GM23338 (cell line): ENCODE results near the gene CITED4. TPM values are rescaled to one million over a fixed set of nuclear protein-coding genes. Genes with fewer than 3 reads are reported as not detected.

Experiments used
- ATAC-seq: fragments of 200-7000 bp; cut with Tn5 transposase; 3 replicates; pipeline ENCODE4 v1.9.1; 2020
- DNase-seq: peaks from one replicate; pipeline ENCODE4 v3.0.0-alpha.2; 2015; ENCODE audit warnings: low spot score
- H2AFZ ChIP-seq: fragments of 200-600 bp; sonication (generic); 2 replicates; pipeline ENCODE4 v1.8.0; 2016; ENCODE audit warnings: antibody characterized with exemption, mild to moderate bottlenecking, moderate library complexity
- H3F3A ChIP-seq: fragments of 200-600 bp; sonication (generic); replicated peaks from 2 replicates; pipeline ENCODE4 v1.8.0; 2017; ENCODE audit warnings: antibody characterized with exemption, mixed run types, low read depth
- H3K27ac ChIP-seq: fragments of 200-600 bp; sonication (generic); 2 replicates; pipeline ENCODE4 v1.6.1; 2016; ENCODE audit warnings: low read depth
- H3K27me3 ChIP-seq: fragments of 200-600 bp; sonication (generic); 2 replicates; pipeline ENCODE4 v1.8.0; 2016; ENCODE audit warnings: mild to moderate bottlenecking, mixed run types, moderate library complexity; ENCODE audit not compliant: insufficient read depth
- H3K36me3 ChIP-seq: fragments of 200-600 bp; sonication (generic); 2 replicates; pipeline ENCODE4 v1.8.0; 2016; ENCODE audit warnings: mild to moderate bottlenecking; ENCODE audit not compliant: insufficient read depth
- H3K4me1 ChIP-seq: fragments of 200-600 bp; sonication (generic); 2 replicates; pipeline ENCODE4 v1.8.0; 2016; ENCODE audit warnings: mild to moderate bottlenecking, moderate library complexity; ENCODE audit not compliant: insufficient read depth
- H3K4me2 ChIP-seq: fragments of 200-600 bp; sonication (generic); 2 replicates; pipeline ENCODE4 v1.7.1; 2017; ENCODE audit warnings: mixed run types
- H3K4me3 ChIP-seq: fragments of 200-600 bp; sonication (generic); 2 replicates; pipeline ENCODE4 v1.6.1; 2016; ENCODE audit warnings: mixed run types
- H3K79me2 ChIP-seq: fragments of 200-600 bp; sonication (generic); replicated peaks from 2 replicates; pipeline ENCODE4 v1.8.0; 2017; ENCODE audit warnings: mild to moderate bottlenecking; ENCODE audit not compliant: insufficient read depth
- H3K9me2 ChIP-seq: fragments of 200-600 bp; sonication (generic); 2 replicates; pipeline ENCODE4 v1.8.0; 2017; ENCODE audit not compliant: insufficient read depth
- H4K20me1 ChIP-seq: fragments of 200-600 bp; sonication (generic); replicated peaks from 2 replicates; pipeline ENCODE4 v1.8.0; 2017; ENCODE audit warnings: mild to moderate bottlenecking; ENCODE audit not compliant: insufficient read depth
- H3K27ac Mint-ChIP-seq: 2 replicates; pipeline ENCODE4 v1.8.0; 2020; ENCODE audit warnings: inconsistent platforms, mild to moderate bottlenecking, moderate library complexity, mixed read lengths
- H3K27me3 Mint-ChIP-seq: 3 replicates; pipeline ENCODE4 v1.8.0; 2022; ENCODE audit warnings: low read depth, mild to moderate bottlenecking, moderate library complexity, mixed read lengths, inconsistent platforms; ENCODE audit not compliant: insufficient read depth, poor library complexity
- H3K36me3 Mint-ChIP-seq: 3 replicates; pipeline ENCODE4 v1.8.0; 2021; ENCODE audit warnings: low read depth, mild to moderate bottlenecking, inconsistent platforms, moderate library complexity, mixed read lengths
- H3K4me1 Mint-ChIP-seq: 3 replicates; pipeline ENCODE4 v1.8.0; 2020; ENCODE audit warnings: mild to moderate bottlenecking, inconsistent platforms, mixed read lengths
- H3K4me3 Mint-ChIP-seq: 3 replicates; pipeline ENCODE4 v1.8.0; 2021; ENCODE audit warnings: moderate library complexity, mild to moderate bottlenecking, inconsistent platforms, mixed read lengths
- H3K9me3 Mint-ChIP-seq: 3 replicates; pipeline ENCODE4 v1.8.0; 2020; ENCODE audit warnings: moderate library complexity, mild to moderate bottlenecking, inconsistent platforms, mixed read lengths
- CREB1 ChIP-seq: fragments of 250-450 bp; sonication (Bioruptor Pico); IDR thresholded peaks from 2 replicates; pipeline ENCODE4 v1.5.0; 2020; ENCODE audit warnings: low read depth, mild to moderate bottlenecking, moderate library complexity
- EZH2 ChIP-seq: fragments of 200-600 bp; sonication (generic); IDR thresholded peaks from one replicate; pipeline ENCODE4 v1.8.0; 2017; ENCODE audit warnings: antibody characterized with exemption, mild to moderate bottlenecking, low read depth; ENCODE audit not compliant: unreplicated experiment
- JUNB ChIP-seq: IDR thresholded peaks from one replicate; pipeline ENCODE4 v1.6.1; 2016; ENCODE audit warnings: antibody characterized with exemption; ENCODE audit not compliant: unreplicated experiment
- NANOG ChIP-seq: IDR thresholded peaks from 2 replicates; pipeline ENCODE4 v1.6.1; 2016; ENCODE audit warnings: antibody characterized with exemption, borderline replicate concordance
- POLR2AphosphoS5 ChIP-seq: IDR thresholded peaks from 2 replicates; pipeline ENCODE4 v1.6.1; 2016; ENCODE audit warnings: antibody characterized with exemption, low read depth
- ZNF114 ChIP-seq: fragments of 250-450 bp; sonication (Bioruptor Pico); IDR thresholded peaks from 2 replicates; pipeline ENCODE4 v1.5.0; 2020; ENCODE audit warnings: mild to moderate bottlenecking, moderate library complexity
- ZNF331 ChIP-seq: fragments of 250-450 bp; sonication (Bioruptor Pico); IDR thresholded peaks from 2 replicates; pipeline ENCODE4 v1.5.0; 2020; ENCODE audit warnings: low read depth, mild to moderate bottlenecking, moderate library complexity
- ZNF462 ChIP-seq: fragments of 250-450 bp; sonication (Bioruptor Pico); IDR thresholded peaks from 2 replicates; pipeline ENCODE4 v1.5.0; 2020; ENCODE audit warnings: mild to moderate bottlenecking, moderate library complexity
- polyA plus RNA-seq: library from polyadenylated mRNA; unstranded; fragments of >200 nt; fragmentation: Nextera tagmentation; extraction: Ambion mirVana; gene quantifications from 2 replicates; pipeline ENCODE4 v1.2.1, GENCODE V29; 2016
- total RNA-seq: library from RNA; depleted of rRNA; stranded (reverse); fragments of >200 nt; shearing (Covaris generic); gene quantifications from 2 replicates; pipeline ENCODE4 v1.2.3, GENCODE V29; 2014

Gene CITED4
- total and polyA plus RNA-seq, 2 experiments from 2014 or later: 2.9 to 18.7 TPM

GRCh38 chr1:40868051-40868723 lies 6.0 kb upstream of the CITED4 start:
- no peaks in the 10 kb centered on the region for H3K9me2 ChIP-seq
- H2AFZ ChIP-seq: no peak overlapping the region
- no peaks in the 10 kb centered on the region for H3K79me2 ChIP-seq
- H3K27ac Mint-ChIP-seq: no peak overlapping the region
- H3K4me3 Mint-ChIP-seq: no peak overlapping the region
- DNase-seq: no peak
- H3K9me3 Mint-ChIP-seq: peaks cover 3% of the 10 kb centered on the region; the same call in 1 of the 3 replicates
- peaks cover 8% of the 10 kb centered on the region; the same call in 1 of the 2 replicates for H3K4me1 ChIP-seq
- no peaks in the 10 kb centered on the region for H3K27me3 ChIP-seq
- no peak overlapping the region for H3K4me2 ChIP-seq
- H3K4me1 Mint-ChIP-seq: peaks cover 10% of the 10 kb centered on the region; the same call in 2 of the 3 replicates
- no peaks in the 10 kb centered on the region for H3K36me3 ChIP-seq
- no peak overlapping the region for H3K27ac ChIP-seq
- no peak for ATAC-seq
- no peak overlapping the region for H3K4me3 ChIP-seq
- H3F3A ChIP-seq: no peaks in the 10 kb centered on the region
- no peaks in the 10 kb centered on the region for H3K36me3 Mint-ChIP-seq
- no peaks in the 10 kb centered on the region for H4K20me1 ChIP-seq
- TF ChIP-seq NANOG (no peak), EZH2 (no peak), ZNF114 (no peak), JUNB (no peak), ZNF331 (CRISPR knock-in tag) (no peak), POLR2AphosphoS5 (no peak)
- peaks cover 7% of the 10 kb centered on the region for H3K27me3 Mint-ChIP-seq

- Histone ChIP-seq H3K36me3 (no peaks in the 10 kb centered on the region), H4K20me1 (no peaks in the 10 kb centered on the region), H3K4me3 (peak overlapping the region; percentile 66), H3K4me1 (peaks cover 12% of the 10 kb centered on the region), H3K4me2 (peak overlapping the region; percentile 82), H3K79me2 (no peaks in the 10 kb centered on the region), H3F3A (peaks cover 4% of the 10 kb centered on the region; the same call in 1 of the 2 replicates), H3K27ac (no peak overlapping the region), H3K27me3 (peaks cover 26% of the 10 kb centered on the region), H3K9me2 (no peaks in the 10 kb centered on the region), H2AFZ (0 out of 2 replicates have a peak overlapping the region, but pooled peaks have one; percentile 28)
- Mint-ChIP-seq H3K27me3 (peaks cover 25% of the 10 kb centered on the region), H3K27ac (no peak overlapping the region), H3K4me3 (peak overlapping the region; percentile 77), H3K9me3 (0 out of 3 replicates have a peak, but pooled peaks cover 2% of the 10 kb centered on the region), H3K4me1 (peaks cover 24% of the 10 kb centered on the region), H3K36me3 (no peaks in the 10 kb centered on the region)
- TF ChIP-seq CREB1 (CRISPR knock-in tag) (0 out of 2 replicates have a peak, but pooled peaks have one; percentile 27), ZNF462 (CRISPR knock-in tag) (no peak)
- ATAC-seq (peak; percentile 8), DNase-seq (peak; percentile 74)
These were observed 749 bp downstream of the CITED4 start for GRCh38 chr1:40861224-40862003.
